ENCODE data around the gene FBXL16. TPM values are rescaled to one million over a fixed set of nuclear protein-coding genes. Genes with fewer than 3 reads are reported as not detected.

The FBXL16 gene
- total and polyA plus RNA-seq, 2 of the 13 experiments (the other 11 are each of a cell fraction or from before 2014, with no cell fraction given) = 0.22 to 2.0 TPM

DNA sequence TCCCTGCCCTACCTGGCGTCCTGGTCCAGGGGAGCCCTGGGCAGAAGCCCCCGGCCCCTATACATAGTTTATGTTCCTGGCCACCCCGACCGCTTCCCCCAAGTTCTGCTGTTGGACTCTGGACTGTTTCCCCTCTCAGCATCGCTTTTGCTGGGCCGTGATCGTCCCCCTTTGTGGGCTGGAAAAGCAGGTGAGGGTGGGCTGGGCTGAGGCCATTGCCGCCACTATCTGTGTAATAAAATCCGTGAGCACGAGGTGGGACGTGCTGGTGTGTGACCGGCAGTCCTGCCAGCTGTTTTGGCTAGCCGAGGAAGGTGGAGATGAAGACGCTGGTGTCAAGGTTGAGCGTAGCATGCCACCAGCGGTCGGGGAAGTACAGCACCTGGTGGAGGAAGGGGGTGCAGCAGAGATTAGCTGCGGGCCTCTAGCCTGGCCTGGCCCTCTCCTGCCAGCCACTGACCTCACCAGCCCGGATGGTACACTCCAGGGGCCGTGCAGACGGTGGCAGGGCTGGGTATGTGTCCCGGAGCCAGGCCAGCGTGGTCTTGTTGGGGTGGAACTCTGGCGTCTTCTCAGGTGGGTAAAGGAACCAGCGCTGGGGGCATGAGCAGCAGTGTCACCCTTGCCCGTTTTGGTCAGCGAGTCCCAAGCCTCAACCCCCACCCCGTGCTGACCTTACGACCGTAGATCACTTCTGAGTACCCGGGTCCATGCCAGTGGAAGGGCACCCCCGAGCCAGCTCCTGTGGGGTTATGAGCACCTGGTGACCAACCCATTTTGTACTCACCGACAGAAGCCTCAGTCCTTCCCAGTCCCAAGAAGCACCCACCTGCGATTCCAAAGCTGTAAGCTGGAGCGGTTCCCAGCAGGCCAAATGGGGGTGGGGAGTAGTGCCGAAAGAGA is 22.9 kb downstream of the FBXL16 start:
- POLR2A ChIA-PET = no interaction called here
- peak in 1 of 2 experiments; percentile 28; a peak in 1 of 4 replicates for TF ChIP-seq POLR2A (IDR thresholded peaks at IDR 0.05; ENCODE audit: insufficient read depth in 1 of 2, low read depth in 2 of 2, low read length in 2 of 2)
- peak; percentile 15; the same call in 1 of the 2 replicates for TF ChIP-seq POLR2G (IDR thresholded peaks at IDR 0.05; ENCODE audit: low read depth, low read length)
- peak; percentile 7 for TF ChIP-seq AGO2 (optimal IDR thresholded peaks at IDR 0.05; ENCODE audit: low read depth, low read length)
- TF ChIP-seq, protein P1, sequence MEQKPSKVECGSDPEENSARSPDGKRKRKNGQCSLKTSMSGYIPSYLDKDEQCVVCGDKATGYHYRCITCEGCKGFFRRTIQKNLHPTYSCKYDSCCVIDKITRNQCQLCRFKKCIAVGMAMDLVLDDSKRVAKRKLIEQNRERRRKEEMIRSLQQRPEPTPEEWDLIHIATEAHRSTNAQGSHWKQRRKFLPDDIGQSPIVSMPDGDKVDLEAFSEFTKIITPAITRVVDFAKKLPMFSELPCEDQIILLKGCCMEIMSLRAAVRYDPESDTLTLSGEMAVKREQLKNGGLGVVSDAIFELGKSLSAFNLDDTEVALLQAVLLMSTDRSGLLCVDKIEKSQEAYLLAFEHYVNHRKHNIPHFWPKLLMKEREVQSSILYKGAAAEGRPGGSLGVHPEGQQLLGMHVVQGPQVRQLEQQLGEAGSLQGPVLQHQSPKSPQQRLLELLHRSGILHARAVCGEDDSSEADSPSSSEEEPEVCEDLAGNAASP (CRISPR knock-in tag; IDR thresholded peaks at IDR 0.05; ENCODE audit: borderline replicate concordance) = no peak
- no peak for TF ChIP-seq SNAPC2 (CRISPR knock-in tag; IDR thresholded peaks at IDR 0.05)
- WGBS (ENCODE audit: low lambda C conversion rate) = 98% methylated on average over 18 of the region's 36 CpGs

More for the DNA sequence above, 22.9 kb downstream of the FBXL16 start:
- Histone ChIP-seq H3K36me3 (replicated peaks in 1 of 2; ENCODE audit: control insufficient read depth in 1 of 2, insufficient read depth in 2 of 2, low read length in 2 of 2) (peaks cover 11 to 20% of the 10 kb centered on the region in 2 experiments; a peak in 4 of 5 replicates), H3K9me3 (ENCODE audit: low read length) (no peaks in the 10 kb centered on the region), H3K27ac (ENCODE audit: extremely low read length, insufficient read depth, low read length) (no peak overlapping the region), H3K9ac (ENCODE audit: insufficient read depth, low read depth, low read length) (no peak overlapping the region), H2AFZ (ENCODE audit: low read length) (no peak overlapping the region), H4K20me1 (ENCODE audit: insufficient read depth, low read length) (0 out of 2 replicates have a peak, but pooled peaks cover 3% of the 10 kb centered on the region), H3K79me2 (ENCODE audit: insufficient read depth, low read length) (peaks cover 16% of the 10 kb centered on the region), H3K27me3 (ENCODE audit: control insufficient read depth in 1 of 2, insufficient read depth in 2 of 2, low read length in 2 of 2) (no peaks in the 10 kb centered on the region; a peak in 1 of 5 replicates), H3K4me2 (ENCODE audit: low read depth, low read length) (no peak overlapping the region), H3K4me1 (ENCODE audit: insufficient read depth, low read length) (peaks cover 27% of the 10 kb centered on the region), H3K4me3 (replicated peaks in 1 of 3; ENCODE audit: insufficient read depth in 1 of 3, low read depth in 2 of 3, low read length in 3 of 3) (no peak overlapping the region)
- in situ Hi-C loops (cut with HindIII; ENCODE audit: extremely low pct_ligation_motif_present, low pct_unique_long_range_greater_than_20kb) = no loop called here
- ATAC-seq (no peak), FAIRE-seq (no peak), DNase-seq (ENCODE audit: low spot score) (no peak)
- intact Hi-C loops (cut with micrococcal nuclease; ENCODE audit: unreplicated experiment) = no loop called here
- CTCF ChIA-PET (ENCODE audit: low intra/inter-chr PET ratio, low total read pairs) = no interaction called here
- BruUV-seq (replicated peaks) = no TSS peak
